ENCODE data around the gene TMEM17.

TMEM17 gene

DNA sequence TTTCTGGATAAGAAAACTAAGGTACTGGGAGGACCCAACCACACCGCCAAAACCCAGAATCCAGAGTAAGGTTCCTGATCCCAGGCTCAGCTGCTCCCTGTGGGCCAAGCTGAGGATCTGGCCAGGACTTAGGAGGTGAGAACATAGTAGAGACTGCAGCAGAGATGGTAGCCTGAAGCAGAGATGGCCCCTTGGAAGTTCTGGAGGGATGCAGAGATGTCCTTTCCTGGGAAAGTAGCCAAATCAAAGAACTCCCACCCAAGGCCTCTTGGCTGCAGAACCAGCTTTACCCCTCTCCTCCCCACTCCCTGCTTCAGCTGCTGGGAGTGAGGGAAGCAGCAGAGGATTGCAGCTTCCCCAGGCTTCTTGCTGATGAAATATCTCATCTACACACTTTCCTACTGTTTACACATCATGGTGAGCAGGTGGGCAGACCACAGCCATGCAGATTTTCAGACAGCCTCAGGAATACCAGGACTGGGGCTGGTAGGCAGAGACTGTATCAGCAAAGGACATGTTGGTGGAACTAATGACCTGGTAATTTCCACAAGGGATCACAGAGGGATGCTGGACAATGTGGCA is 32.7 kb downstream of the TMEM17 start:
- Histone ChIP-seq H3K27ac (replicated peaks) (no peak overlapping the region), H3K27me3 (ENCODE audit: insufficient read depth, poor library complexity, severe bottlenecking) (no peaks in the 10 kb centered on the region), H3K4me3 (replicated peaks; ENCODE audit: insufficient read depth, low read length) (no peak overlapping the region)
- TF ChIP-seq GABPA (IDR thresholded peaks at IDR 0.05; ENCODE audit: low read depth) (no peak), POLR2AphosphoS5 (IDR thresholded peaks at IDR 0.05; ENCODE audit: low read depth) (no peak), SPI1 (IDR thresholded peaks at IDR 0.05; ENCODE audit: borderline replicate concordance, low read depth) (no peak)
- TF ChIP-seq, protein P1, sequence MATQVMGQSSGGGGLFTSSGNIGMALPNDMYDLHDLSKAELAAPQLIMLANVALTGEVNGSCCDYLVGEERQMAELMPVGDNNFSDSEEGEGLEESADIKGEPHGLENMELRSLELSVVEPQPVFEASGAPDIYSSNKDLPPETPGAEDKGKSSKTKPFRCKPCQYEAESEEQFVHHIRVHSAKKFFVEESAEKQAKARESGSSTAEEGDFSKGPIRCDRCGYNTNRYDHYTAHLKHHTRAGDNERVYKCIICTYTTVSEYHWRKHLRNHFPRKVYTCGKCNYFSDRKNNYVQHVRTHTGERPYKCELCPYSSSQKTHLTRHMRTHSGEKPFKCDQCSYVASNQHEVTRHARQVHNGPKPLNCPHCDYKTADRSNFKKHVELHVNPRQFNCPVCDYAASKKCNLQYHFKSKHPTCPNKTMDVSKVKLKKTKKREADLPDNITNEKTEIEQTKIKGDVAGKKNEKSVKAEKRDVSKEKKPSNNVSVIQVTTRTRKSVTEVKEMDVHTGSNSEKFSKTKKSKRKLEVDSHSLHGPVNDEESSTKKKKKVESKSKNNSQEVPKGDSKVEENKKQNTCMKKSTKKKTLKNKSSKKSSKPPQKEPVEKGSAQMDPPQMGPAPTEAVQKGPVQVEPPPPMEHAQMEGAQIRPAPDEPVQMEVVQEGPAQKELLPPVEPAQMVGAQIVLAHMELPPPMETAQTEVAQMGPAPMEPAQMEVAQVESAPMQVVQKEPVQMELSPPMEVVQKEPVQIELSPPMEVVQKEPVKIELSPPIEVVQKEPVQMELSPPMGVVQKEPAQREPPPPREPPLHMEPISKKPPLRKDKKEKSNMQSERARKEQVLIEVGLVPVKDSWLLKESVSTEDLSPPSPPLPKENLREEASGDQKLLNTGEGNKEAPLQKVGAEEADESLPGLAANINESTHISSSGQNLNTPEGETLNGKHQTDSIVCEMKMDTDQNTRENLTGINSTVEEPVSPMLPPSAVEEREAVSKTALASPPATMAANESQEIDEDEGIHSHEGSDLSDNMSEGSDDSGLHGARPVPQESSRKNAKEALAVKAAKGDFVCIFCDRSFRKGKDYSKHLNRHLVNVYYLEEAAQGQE (IDR thresholded peaks at IDR 0.05; ENCODE audit: insufficient replicate concordance, low read depth) = no peak
- TF ChIP-seq, protein P2, sequence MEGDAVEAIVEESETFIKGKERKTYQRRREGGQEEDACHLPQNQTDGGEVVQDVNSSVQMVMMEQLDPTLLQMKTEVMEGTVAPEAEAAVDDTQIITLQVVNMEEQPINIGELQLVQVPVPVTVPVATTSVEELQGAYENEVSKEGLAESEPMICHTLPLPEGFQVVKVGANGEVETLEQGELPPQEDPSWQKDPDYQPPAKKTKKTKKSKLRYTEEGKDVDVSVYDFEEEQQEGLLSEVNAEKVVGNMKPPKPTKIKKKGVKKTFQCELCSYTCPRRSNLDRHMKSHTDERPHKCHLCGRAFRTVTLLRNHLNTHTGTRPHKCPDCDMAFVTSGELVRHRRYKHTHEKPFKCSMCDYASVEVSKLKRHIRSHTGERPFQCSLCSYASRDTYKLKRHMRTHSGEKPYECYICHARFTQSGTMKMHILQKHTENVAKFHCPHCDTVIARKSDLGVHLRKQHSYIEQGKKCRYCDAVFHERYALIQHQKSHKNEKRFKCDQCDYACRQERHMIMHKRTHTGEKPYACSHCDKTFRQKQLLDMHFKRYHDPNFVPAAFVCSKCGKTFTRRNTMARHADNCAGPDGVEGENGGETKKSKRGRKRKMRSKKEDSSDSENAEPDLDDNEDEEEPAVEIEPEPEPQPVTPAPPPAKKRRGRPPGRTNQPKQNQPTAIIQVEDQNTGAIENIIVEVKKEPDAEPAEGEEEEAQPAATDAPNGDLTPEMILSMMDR (IDR thresholded peaks at IDR 0.05; ENCODE audit: insufficient read depth, low read length) = no peak
- DNase-seq (ENCODE audit: low read depth in 1 of 2, low spot score in 1 of 2) = no peak

DNA sequence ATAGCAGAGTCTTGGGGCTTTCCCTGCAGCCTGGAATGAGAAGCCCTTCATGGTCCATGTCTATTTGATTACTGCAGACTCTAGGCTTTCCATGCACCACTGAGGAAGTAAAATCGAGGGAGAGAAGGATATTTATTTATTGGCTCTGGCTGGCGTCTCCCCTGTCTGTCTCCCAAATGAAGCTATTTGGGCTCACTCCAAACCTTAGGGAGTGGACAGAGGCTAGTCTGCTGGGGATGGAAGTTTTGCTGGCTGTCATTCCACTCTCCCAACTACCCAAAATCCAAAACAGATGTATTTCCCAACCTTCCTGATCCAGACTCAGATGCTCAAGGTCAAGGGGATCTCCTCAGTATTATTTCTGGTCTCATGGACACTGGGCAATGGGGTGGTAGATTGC is 33.7 kb downstream of the TMEM17 start:
- DNase-seq (ENCODE audit: low read depth in 1 of 2, low spot score in 1 of 2) = no peak
- TF ChIP-seq POLR2AphosphoS5 (IDR thresholded peaks at IDR 0.05; ENCODE audit: low read depth) (no peak), SPI1 (IDR thresholded peaks at IDR 0.05; ENCODE audit: borderline replicate concordance, low read depth) (no peak), GABPA (IDR thresholded peaks at IDR 0.05; ENCODE audit: low read depth) (no peak)
- TF ChIP-seq, protein P2 (IDR thresholded peaks at IDR 0.05; ENCODE audit: insufficient read depth, low read length) = no peak
- TF ChIP-seq, protein P1 (IDR thresholded peaks at IDR 0.05; ENCODE audit: insufficient replicate concordance, low read depth) = no peak
- H3K27ac ChIP-seq (replicated peaks) = no peak overlapping the region
- no peaks in the 10 kb centered on the region for H3K27me3 ChIP-seq (ENCODE audit: insufficient read depth, poor library complexity, severe bottlenecking)
- H3K4me3 ChIP-seq (replicated peaks; ENCODE audit: insufficient read depth, low read length) = no peak overlapping the region

DNA sequence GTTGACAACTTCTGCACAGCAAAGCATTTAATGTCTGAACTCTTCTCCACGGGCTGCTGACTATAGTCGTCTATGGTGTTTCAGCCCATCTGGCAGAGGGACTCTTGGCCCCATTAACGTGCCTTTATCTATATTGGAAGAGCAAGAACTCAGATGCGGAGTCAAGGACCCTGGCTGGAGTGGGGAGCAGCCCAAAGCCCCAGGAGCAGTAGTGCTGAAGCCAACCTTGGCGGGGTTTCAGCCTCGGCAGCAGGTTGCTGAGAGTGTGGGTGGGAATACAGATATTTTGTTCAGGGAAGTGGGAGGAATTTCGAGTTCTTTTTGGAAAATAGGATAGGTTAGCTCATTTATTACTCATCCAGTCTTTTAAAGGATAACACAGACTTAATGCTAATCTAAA is 34.2 kb downstream of the TMEM17 start:
- Histone ChIP-seq H3K27me3 (ENCODE audit: insufficient read depth, poor library complexity, severe bottlenecking) (no peaks in the 10 kb centered on the region), H3K27ac (replicated peaks) (no peak overlapping the region), H3K4me3 (replicated peaks; ENCODE audit: insufficient read depth, low read length) (no peak overlapping the region)
- no peak for DNase-seq (ENCODE audit: low read depth in 1 of 2, low spot score in 1 of 2)
- TF ChIP-seq, protein P1 (IDR thresholded peaks at IDR 0.05; ENCODE audit: insufficient replicate concordance, low read depth) = no peak
- no peak for TF ChIP-seq GABPA (IDR thresholded peaks at IDR 0.05; ENCODE audit: low read depth)
- no peak for TF ChIP-seq POLR2AphosphoS5 (IDR thresholded peaks at IDR 0.05; ENCODE audit: low read depth)
- no peak for TF ChIP-seq SPI1 (IDR thresholded peaks at IDR 0.05; ENCODE audit: borderline replicate concordance, low read depth)
- TF ChIP-seq, protein P2 (IDR thresholded peaks at IDR 0.05; ENCODE audit: insufficient read depth, low read length) = no peak

Data from HL-60 (cell line).